Lung (tissue), 12 donors: Measurements from ENCODE around the gene OPCML. TPM values are rescaled to one million over a fixed set of nuclear protein-coding genes. Genes with fewer than 3 reads are reported as not detected.

Experiments
- ATAC-seq: fragments of 200-7000 bp; cut with Tn5 transposase; one replicate; pipeline ENCODE4 v1.9.1; 2020; ENCODE audit warnings: moderate number of reproducible peaks; ENCODE audit not compliant: insufficient read depth, low FRiP score
- DNase-seq, 3 donors: peaks; one replicate each; pipeline ENCODE4 v3.0.0-alpha.2; 2013 to 2017
- H3K27ac ChIP-seq, 2 donors: one replicate each; pipeline ENCODE4 v1.5.1; 2013; ENCODE audit warnings: mild to moderate bottlenecking in 2 of 2, moderate library complexity in 2 of 2, control low read depth in 1 of 2, inconsistent platforms in 1 of 2, low read depth in 1 of 2, low read length in 1 of 2
- H3K27me3 ChIP-seq, 3 donors: one replicate each; pipeline ENCODE4 v1.5.1; 2013; ENCODE audit warnings: low read length in 2 of 3; ENCODE audit not compliant: control insufficient read depth in 3 of 3, insufficient read depth in 3 of 3
- H3K36me3 ChIP-seq, 4 donors: one replicate each; pipeline ENCODE4 v1.5.1; 2013; ENCODE audit warnings: low read length in 4 of 4, mild to moderate bottlenecking in 1 of 4, moderate library complexity in 1 of 4; ENCODE audit not compliant: control insufficient read depth in 4 of 4, insufficient read depth in 4 of 4
- H3K4me1 ChIP-seq, 5 donors: one replicate each; pipeline ENCODE4 v1.5.1; 2013; ENCODE audit warnings: low read length in 5 of 5, mild to moderate bottlenecking in 2 of 5, moderate library complexity in 1 of 5; ENCODE audit not compliant: control insufficient read depth in 5 of 5, insufficient read depth in 5 of 5
- H3K4me3 ChIP-seq: one replicate; pipeline ENCODE4 v1.5.1; 2013; ENCODE audit warnings: mild to moderate bottlenecking, control low read depth, moderate library complexity
- H3K9ac ChIP-seq, 2 donors: one replicate each; pipeline ENCODE4 v1.5.1; 2013; ENCODE audit warnings: low read length in 2 of 2, control low read depth in 1 of 2; ENCODE audit not compliant: insufficient read depth in 1 of 2
- H3K9me3 ChIP-seq, 4 donors: one replicate each; pipeline ENCODE4 v1.5.1; 2013; ENCODE audit warnings: low read length in 3 of 4, mild to moderate bottlenecking in 1 of 4, moderate library complexity in 1 of 4; ENCODE audit not compliant: control insufficient read depth in 4 of 4, insufficient read depth in 3 of 4
- CTCF ChIP-seq: IDR thresholded peaks from 2 replicates; pipeline ENCODE4 v1.5.1; 2012; ENCODE audit warnings: mild to moderate bottlenecking; ENCODE audit errors: control extremely low read depth, extremely low read depth
- WGBS, 2 donors: extraction: QIAGEN DNeasy Blood & Tissue Kit; methylation state at CpG; one replicate each; pipeline ENCODE4 v1.1.7; 2013; 5-methylcytosine and 5-hydroxymethylcytosine counted together
- polyA plus RNA-seq, 2 donors: library from polyadenylated mRNA; stranded (reverse); fragments of 200-250 nt; gene quantifications; one replicate each; pipeline ENCODE4 v1.2.1, GENCODE V29; 2013
- total RNA-seq, 2 donors: library from RNA; depleted of rRNA in 1 of 2; stranded (reverse); fragments of >200 nt in 1 of 2; gene quantifications; one replicate each; pipeline ENCODE4 v1.2.1, GENCODE V29; 2014 to 2021
- donor health status: control.
- donor health status: control.
- donor health status: Bipolar disorder and iron deficiency.
- donor health status: healthy.
- donor health status: DM: yes; HTN: yes; CAD: no.

Gene OPCML
- total and polyA plus RNA-seq, 4 donors, result 0.49 to 0.74 TPM; not detected in 2

DNA sequence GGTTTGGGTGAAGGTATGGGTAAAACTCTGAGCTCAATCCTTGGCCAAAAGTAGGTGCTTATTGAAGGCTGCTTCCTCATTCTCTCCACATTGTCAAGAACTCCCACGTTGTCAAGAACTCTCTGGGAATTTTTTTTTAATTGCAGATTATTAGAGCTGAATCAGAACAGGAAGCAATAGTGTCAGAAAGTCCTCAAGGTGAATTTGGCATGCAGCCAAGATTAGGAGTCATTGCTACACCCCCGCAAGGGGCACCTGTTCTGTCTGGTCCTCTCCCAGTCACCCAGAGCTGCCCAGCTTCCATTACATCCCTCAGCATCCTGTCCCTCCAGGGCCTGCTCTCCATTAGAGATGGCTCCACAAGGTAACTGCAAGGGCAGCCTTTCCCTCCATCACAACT, 996.5 kb downstream of the OPCML start:
- H3K27ac ChIP-seq, result no peak overlapping the region
- TF ChIP-seq CTCF, result no peak
- no peaks in the 10 kb centered on the region for H3K27me3 ChIP-seq
- DNase-seq, result no peak
- no peaks in the 10 kb centered on the region for H3K36me3 ChIP-seq
- no peaks in the 10 kb centered on the region for H3K4me1 ChIP-seq
- 23 to 29% methylated on average over 2 of the region's 2 CpGs for WGBS, 2 donors
- ATAC-seq, result no peak
- no peak overlapping the region for H3K4me3 ChIP-seq
- no peak overlapping the region for H3K9ac ChIP-seq
- H3K9me3 ChIP-seq, result no peaks in the 10 kb centered on the region

DNA sequence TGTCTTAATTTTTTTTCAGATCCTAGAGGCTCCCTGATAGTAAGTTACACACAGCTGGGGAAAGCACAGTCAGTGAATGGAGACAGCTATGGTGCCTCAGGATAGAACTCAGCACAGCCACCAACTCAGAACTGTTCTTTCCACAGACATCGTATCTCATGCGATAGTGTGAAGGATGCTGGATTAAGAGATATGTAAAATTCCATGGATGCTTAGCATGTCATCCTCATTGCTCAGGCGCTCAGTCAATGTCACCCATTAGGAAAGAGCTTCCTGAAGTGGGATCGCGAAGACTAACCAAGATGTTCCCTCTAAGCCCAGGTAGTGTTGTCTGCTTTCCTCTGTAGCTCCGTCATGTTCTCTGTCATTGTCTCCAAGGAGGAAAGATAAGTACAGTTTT, 1000.4 kb downstream of the OPCML start:
- WGBS, 2 donors, result 75 to 81% methylated on average over 6 of the region's 6 CpGs
- TF ChIP-seq CTCF, result no peak
- H3K27me3 ChIP-seq, result no peaks in the 10 kb centered on the region
- no peaks in the 10 kb centered on the region for H3K9me3 ChIP-seq
- H3K9ac ChIP-seq, result no peak overlapping the region
- no peaks in the 10 kb centered on the region for H3K4me1 ChIP-seq
- ATAC-seq, result no peak
- no peak overlapping the region for H3K27ac ChIP-seq
- H3K4me3 ChIP-seq, result no peak overlapping the region
- no peaks in the 10 kb centered on the region for H3K36me3 ChIP-seq
- no peak for DNase-seq

DNA sequence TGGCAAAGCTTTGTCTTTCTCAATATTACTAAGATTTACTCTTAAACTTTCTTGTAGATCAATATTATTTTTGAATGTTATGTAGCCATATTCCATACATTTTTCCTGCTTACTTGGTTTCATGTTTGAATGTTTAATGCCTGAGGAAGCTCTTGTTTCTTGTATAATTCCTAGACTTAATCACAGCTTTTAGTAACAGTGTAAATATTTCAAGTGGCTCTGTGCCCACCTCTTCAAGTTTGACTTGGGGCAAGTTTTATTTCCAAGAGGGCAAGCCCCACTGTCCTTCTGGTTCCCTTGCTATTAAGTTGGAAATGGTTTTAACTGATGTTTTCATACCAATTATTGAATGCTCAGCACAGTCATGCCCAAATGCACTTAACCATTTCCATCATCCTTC, 1004.1 kb downstream of the OPCML start:
- Histone ChIP-seq H3K9me3 (no peaks in the 10 kb centered on the region), H3K36me3 (no peaks in the 10 kb centered on the region), H3K27ac (no peak overlapping the region), H3K4me1 (no peaks in the 10 kb centered on the region), H3K4me3 (no peak overlapping the region), H3K9ac (no peak overlapping the region), H3K27me3 (no peaks in the 10 kb centered on the region)
- no peak for TF ChIP-seq CTCF
- DNase-seq (peak in 1 of 3 donors; percentile 19), ATAC-seq (no peak)

- Histone ChIP-seq H3K9ac (no peak overlapping the region), H3K4me1 (no peaks in the 10 kb centered on the region), H3K27ac (no peak overlapping the region), H3K4me3 (no peak overlapping the region), H3K36me3 (no peaks in the 10 kb centered on the region), H3K27me3 (no peaks in the 10 kb centered on the region), H3K9me3 (peaks cover 0 to 2% (median 0%) of the 10 kb centered on the region in 4 donors)
- no peak for DNase-seq
- TF ChIP-seq CTCF, result no peak
- ATAC-seq, result no peak
- 78 to 82% methylated on average over 4 of the region's 4 CpGs for WGBS, 2 donors
Measured at GRCh38 chr11:132523929-132524328, 1008.4 kb downstream of the OPCML start.
